Gastrocnemius medialis (tissue), 4 donors: Measurements from ENCODE around the gene SULT1A1. TPM values are rescaled to one million over a fixed set of nuclear protein-coding genes. Genes with fewer than 3 reads are reported as not detected.

ENCODE experiments used
- ATAC-seq, 2 donors: fragments of 150-250 bp; one replicate each; pipeline ENCODE4 v1.9.1; 2016
- DNase-seq, 2 donors: peaks; one replicate each; pipeline ENCODE4 v3.0.0-alpha.2; 2019
- H3K27ac ChIP-seq, 4 donors: fragments of 200-600 bp; sonication (generic); 1 replicate in 1 of 4; 2 replicates in 3 of 4; pipeline ENCODE4 v1.5.1; 2016 to 2018; ENCODE audit warnings: mild to moderate bottlenecking in 2 of 4, moderate library complexity in 1 of 4
- H3K27me3 ChIP-seq, 3 donors: fragments of 200-600 bp; sonication (generic) in 2 of 3; 1 replicate in 1 of 3; 2 replicates in 2 of 3; pipeline versions ENCODE4 v1.5.1 to v1.6.0; 2016 to 2019; ENCODE audit warnings: mild to moderate bottlenecking in 1 of 3, moderate library complexity in 1 of 3
- H3K36me3 ChIP-seq, 2 donors: fragments of 200-600 bp; sonication (generic) in 1 of 2; one replicate each; pipeline ENCODE4 v1.5.1; 2017 to 2018
- H3K4me1 ChIP-seq, 2 donors: fragments of 200-600 bp; sonication (generic) in 1 of 2; one replicate each; pipeline ENCODE4 v1.5.1; 2016 to 2017; ENCODE audit warnings: mild to moderate bottlenecking in 2 of 2
- H3K4me3 ChIP-seq, 4 donors: fragments of 200-600 bp; sonication (generic) in 3 of 4; 1 replicate in 1 of 4; 2 replicates in 3 of 4; pipeline ENCODE4 v1.5.1; 2016 to 2019; ENCODE audit warnings: mild to moderate bottlenecking in 2 of 4
- H3K9me3 ChIP-seq, 3 donors: fragments of 200-600 bp; sonication (generic) in 2 of 3; 1 replicate in 1 of 3; 2 replicates in 2 of 3; pipeline ENCODE4 v1.5.1; 2016 to 2019
- CTCF ChIP-seq, 5 experiments: fragments of 450-650 bp in 3 of 5; fragments of 200-600 bp in 2 of 5; sonication (generic) in 2 of 5; IDR thresholded peaks in 4 of 5; conservative IDR thresholded peaks in 1 of 5; 1 replicate in 4 of 5; 2 replicates in 1 of 5; pipeline ENCODE4 v1.5.1; 2016 to 2019; ENCODE audit warnings: antibody characterized with exemption in 5 of 5, mild to moderate bottlenecking in 3 of 5, moderate library complexity in 3 of 5
- POLR2A ChIP-seq, 2 donors: fragments of 450-650 bp; IDR thresholded peaks; one replicate each; pipeline ENCODE4 v1.6.1; 2017; ENCODE audit warnings: antibody characterized with exemption in 2 of 2, mild to moderate bottlenecking in 2 of 2, moderate library complexity in 2 of 2
- in situ Hi-C, 4 donors: fragments of 200-750 bp; cut with MboI; loops; one replicate each; pipeline versions ENCODE4 v1.15.0 to v1.8.0; 2017; ENCODE audit warnings: low sequenced_read_pairs in 4 of 4
- intact Hi-C: fragments of 100-400 bp; cut with DNase I; formaldehyde crosslinking; loops from one replicate; pipeline ENCODE4 v1.15.1; 2023; ENCODE audit warnings: low total_unique reads
- total RNA-seq, 4 donors: library from RNA; depleted of rRNA; stranded (reverse); fragments of >200 nt; gene quantifications; one replicate each; pipeline versions ENCODE4 v1.1.0 to v1.2.3, GENCODE V29; 2016

The SULT1A1 gene
- total RNA-seq, 4 donors from 2014 or later, result 5.7 to 10.0 (median 8.2) TPM

GRCh38 chr16:28592979-28593553 is 16.8 kb downstream of the SULT1A1 start:
- peak in 1 of 2 donors; percentile 28 for ATAC-seq
- Histone ChIP-seq H3K4me1 (peaks cover 0 to 10% of the 10 kb centered on the region in 2 donors), H3K4me3 (no peak overlapping the region), H3K36me3 (peaks cover 0 to 36% of the 10 kb centered on the region in 2 donors), H3K9me3 (no peaks in the 10 kb centered on the region), H3K27ac (no peak overlapping the region), H3K27me3 (no peaks in the 10 kb centered on the region)
- in situ Hi-C loops (no loop called here), intact Hi-C loops (no loop called here)
- no peak for TF ChIP-seq CTCF (IDR thresholded peaks at IDR 0.05 in 4 of 5, conservative IDR thresholded peaks at IDR 0.05 in 1 of 5)
- no peak for DNase-seq

GRCh38 chr16:28592511-28592910 is 17.3 kb downstream of the SULT1A1 start:
- intact Hi-C loops (no loop called here), in situ Hi-C loops (no loop called here)
- Histone ChIP-seq H3K9me3 (no peaks in the 10 kb centered on the region), H3K27me3 (no peaks in the 10 kb centered on the region), H3K27ac (no peak overlapping the region), H3K36me3 (peaks cover 0 to 42% of the 10 kb centered on the region in 2 donors), H3K4me3 (no peak overlapping the region), H3K4me1 (peaks cover 0 to 10% of the 10 kb centered on the region in 2 donors)
- no peak for TF ChIP-seq POLR2A (IDR thresholded peaks at IDR 0.05)
- TF ChIP-seq CTCF (IDR thresholded peaks at IDR 0.05 in 4 of 5, conservative IDR thresholded peaks at IDR 0.05 in 1 of 5), result no peak
- DNase-seq (no peak), ATAC-seq (no peak)

GRCh38 chr16:28591355-28591754 is 18.5 kb downstream of the SULT1A1 start:
- ATAC-seq, result no peak
- H3K9me3 ChIP-seq, result no peaks in the 10 kb centered on the region

DNA sequence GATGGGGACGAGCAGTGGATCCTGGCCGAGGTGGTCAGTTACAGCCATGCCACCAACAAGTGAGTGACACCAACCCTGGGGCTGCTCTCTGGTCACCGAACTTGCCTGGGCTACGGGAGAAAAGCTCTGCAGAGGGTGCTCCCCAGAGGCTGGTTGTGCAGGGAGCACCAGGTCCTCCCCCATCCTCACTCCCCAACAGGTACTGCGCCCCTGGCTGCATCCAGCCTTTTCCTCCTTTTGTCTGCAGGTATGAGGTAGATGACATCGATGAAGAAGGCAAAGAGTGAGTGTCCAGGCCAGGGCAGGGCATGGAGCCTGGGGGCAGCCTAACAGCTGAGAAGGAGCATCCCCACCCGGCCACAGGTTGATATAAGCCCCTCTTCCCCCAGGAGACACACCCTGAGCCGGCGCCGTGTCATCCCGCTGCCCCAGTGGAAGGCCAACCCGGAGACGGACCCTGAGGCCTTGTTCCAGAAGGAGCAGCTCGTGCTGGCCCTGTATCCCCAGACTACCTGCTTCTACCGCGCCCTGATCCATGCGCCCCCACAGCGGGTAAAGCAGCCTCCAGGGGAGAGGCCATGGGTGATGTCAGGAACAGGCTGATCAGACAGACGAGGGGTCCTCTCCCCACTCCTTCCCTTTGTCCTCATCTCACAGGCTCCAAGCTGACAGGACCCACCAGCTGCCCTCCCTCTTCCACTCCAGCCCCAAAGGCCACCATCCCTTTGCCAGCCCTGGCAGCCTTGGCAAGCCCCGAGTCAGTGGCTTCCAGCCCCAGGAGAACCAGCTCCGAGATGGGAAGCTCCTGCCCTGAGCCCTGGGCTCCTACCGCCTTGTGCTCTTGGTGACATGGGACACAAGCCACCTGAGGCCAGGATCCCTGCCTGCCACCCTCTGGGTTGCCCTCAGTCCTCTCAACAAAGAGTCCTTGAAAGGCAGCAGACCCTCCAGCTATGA is 19.2 kb downstream of the SULT1A1 start:
- no peaks in the 10 kb centered on the region for H3K4me1 ChIP-seq
- intact Hi-C loops, result no loop called here
- no peaks in the 10 kb centered on the region for H3K27me3 ChIP-seq
- no peaks in the 10 kb centered on the region for H3K9me3 ChIP-seq
- H3K27ac ChIP-seq, result no peak overlapping the region
- no peak for TF ChIP-seq POLR2A (IDR thresholded peaks at IDR 0.05)
- no peak for TF ChIP-seq CTCF (IDR thresholded peaks at IDR 0.05 in 4 of 5, conservative IDR thresholded peaks at IDR 0.05 in 1 of 5)
- no peak overlapping the region for H3K4me3 ChIP-seq
- peaks cover under 1 to 60% of the 10 kb centered on the region in 2 donors for H3K36me3 ChIP-seq
- in situ Hi-C loops, result no loop called here
- ATAC-seq (no peak), DNase-seq (no peak)

More at GRCh38 chr16:28591355-28591754, 18.5 kb downstream of the SULT1A1 start:
- H3K4me3 ChIP-seq, result no peak overlapping the region
- H3K27ac ChIP-seq, result no peak overlapping the region
- intact Hi-C loops (no loop called here), in situ Hi-C loops (no loop called here)
- no peak for DNase-seq
- H3K27me3 ChIP-seq, result no peaks in the 10 kb centered on the region
- peaks cover 0 to 1% of the 10 kb centered on the region in 2 donors for H3K4me1 ChIP-seq
- peaks cover 0 to 53% of the 10 kb centered on the region in 2 donors for H3K36me3 ChIP-seq
- no peak for TF ChIP-seq CTCF (IDR thresholded peaks at IDR 0.05 in 4 of 5, conservative IDR thresholded peaks at IDR 0.05 in 1 of 5)
- TF ChIP-seq POLR2A (IDR thresholded peaks at IDR 0.05), result no peak
